Adrenal gland (tissue), 12 donors: ENCODE results near the gene PTPN6. TPM values are rescaled to one million over a fixed set of nuclear protein-coding genes. Genes with fewer than 3 reads are reported as not detected.

Experiments
- DNase-seq, 7 donors: peaks; one replicate each; pipeline ENCODE4 v3.0.0-alpha.2; 2019 to 2020
- H3K27ac ChIP-seq, 5 donors: fragments of 200-600 bp; sonication (generic) in 4 of 5; 1 replicate in 3 of 5; 2 replicates in 2 of 5; pipeline versions ENCODE4 v1.5.1 to v1.8.0; 2016 to 2020; ENCODE audit warnings: mild to moderate bottlenecking in 1 of 5
- H3K27me3 ChIP-seq: fragments of 200-600 bp; 2 replicates; pipeline ENCODE4 v1.8.0; 2021
- H3K36me3 ChIP-seq, 2 donors: fragments of 200-600 bp; replicated peaks in 1 of 2; 1 replicate in 1 of 2; 2 replicates in 1 of 2; pipeline versions ENCODE4 v1.5.1 to v1.8.0; 2018 to 2022
- H3K4me1 ChIP-seq, 2 donors: fragments of 200-600 bp; replicated peaks in 1 of 2; 1 replicate in 1 of 2; 2 replicates in 1 of 2; pipeline versions ENCODE4 v1.5.1 to v1.8.0; 2018 to 2021
- H3K4me3 ChIP-seq, 4 donors: fragments of 200-600 bp; sonication (generic) in 3 of 4; one replicate each; pipeline ENCODE4 v1.5.1; 2016 to 2018
- H3K9me3 ChIP-seq, 3 donors: fragments of 200-600 bp; sonication (generic) in 1 of 3; replicated peaks in 1 of 3; 1 replicate in 2 of 3; 2 replicates in 1 of 3; pipeline versions ENCODE4 v1.5.1 to v1.8.0; 2016 to 2021
- POLR2A ChIP-seq, 2 donors: fragments of 450-650 bp; IDR thresholded peaks; one replicate each; pipeline ENCODE4 v1.6.1; 2017; ENCODE audit warnings: antibody characterized with exemption in 2 of 2, mild to moderate bottlenecking in 2 of 2, moderate library complexity in 1 of 2
- WGBS, 4 donors: extraction: QIAGEN DNeasy Blood & Tissue Kit in 2 of 4; methylation state at CpG; one replicate each; pipeline versions ENCODE4 v1.1.5 to v1.1.7; 2013 to 2017; 5-methylcytosine and 5-hydroxymethylcytosine counted together
- intact Hi-C, 2 donors: fragments of 100-400 bp; cut with DNase I; formaldehyde crosslinking; loops; one replicate each; pipeline versions ENCODE4 v1.14.1 to v1.15.0; 2022 to 2023
- polyA plus RNA-seq, 3 donors: library from polyadenylated mRNA; stranded (reverse); fragments of 200-250 nt in 2 of 3; fragments of 350-450 nt in 1 of 3; fragmentation: Illumina TruSeq in 1 of 3; extraction: RNeasy Lipid Tissue Mini Kit (QIAGEN cat#74804) in 1 of 3; gene quantifications; one replicate each; pipeline ENCODE4 v1.2.3, GENCODE V29; 2013 to 2014
- total RNA-seq, 9 donors: library from RNA; depleted of rRNA in 4 of 9; stranded (reverse); fragments of >200 nt in 4 of 9; fragments of 120-200 nt in 1 of 9; fragmentation: NEBNext Ultra II Directional in 1 of 9; extraction: Animal tissue kit (Norgen Biotek cat#: 25700) in 1 of 9; gene quantifications; one replicate each; pipeline versions ENCODE4 v1.1.0 to v1.2.4, GENCODE V29; 2013 to 2023
- TF ChIP-seq, protein P1 (sequence below), 6 experiments: fragments of 450-650 bp in 4 of 6; fragments of 200-600 bp in 2 of 6; sonication (generic) in 1 of 6; IDR thresholded peaks; 1 replicate in 5 of 6; 2 replicates in 1 of 6; pipeline versions ENCODE4 v1.5.1 to v1.8.0; 2016 to 2021; ENCODE audit warnings: antibody characterized with exemption in 6 of 6, mild to moderate bottlenecking in 2 of 6, moderate library complexity in 1 of 6
- donor health status: healthy with polysubstance abuse.
- donor health status: Bipolar disorder and iron deficiency.
- donor health status: DM: yes; HTN: yes; CAD: no.
- donor health status: DM: no; HTN: no; CAD: no.
- donor health status: DM: no; HTN: no; CAD: no.
- donor health status: DM: yes; HTN: yes; CAD: no.

The PTPN6 gene
- total and polyA plus RNA-seq, 12 donors, result 24.5 to 204 (median 63.5) TPM

DNA sequence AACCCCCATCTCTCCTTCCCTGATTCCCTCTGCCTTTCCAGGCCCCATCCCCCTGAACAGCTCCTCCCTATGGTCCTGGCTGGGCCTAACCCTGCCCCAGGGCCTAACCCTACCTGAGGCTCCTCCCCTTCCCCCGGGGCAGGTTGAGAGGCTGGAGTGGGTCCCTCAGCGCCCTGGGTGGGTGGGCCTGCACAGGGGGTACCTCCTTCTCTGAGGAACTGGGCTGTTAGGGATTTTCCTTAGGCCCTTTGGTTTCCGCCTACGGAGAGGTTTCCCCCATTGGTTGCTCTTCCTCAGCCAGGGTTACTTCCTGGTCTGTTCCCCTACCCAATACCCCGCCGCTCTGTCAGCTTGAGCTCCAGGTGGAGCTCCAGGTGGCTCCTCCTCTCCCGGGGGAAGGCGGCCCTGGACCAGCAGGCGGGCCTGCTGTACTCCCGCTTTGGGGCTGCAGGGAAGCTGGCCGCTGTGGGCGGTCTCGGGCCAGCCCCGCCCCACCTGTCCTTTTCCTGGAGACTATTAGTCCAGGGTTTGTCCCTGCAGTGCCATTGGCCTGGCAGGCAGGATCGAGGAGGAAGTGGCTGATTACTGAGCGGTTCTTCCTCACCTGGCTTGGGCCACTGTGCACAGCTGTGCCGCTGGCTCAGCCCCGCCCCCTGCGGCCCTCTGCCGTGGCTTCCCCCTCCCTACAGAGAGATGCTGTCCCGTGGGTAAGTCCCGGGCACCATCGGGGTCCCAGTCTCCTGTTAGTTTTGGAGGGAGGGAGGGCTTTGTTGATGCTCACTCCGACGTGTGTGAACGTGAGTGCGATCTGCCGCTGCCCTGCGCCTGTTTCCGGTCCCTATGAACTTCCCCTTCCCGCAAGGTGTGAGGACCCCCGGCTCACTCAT, 4.9 kb upstream of the PTPN6 start:
- Histone ChIP-seq H3K4me3 (peak overlapping the region in 1 of 4 donors; percentile 60), H3K9me3 (no peaks in the 10 kb centered on the region), H3K27me3 (no peaks in the 10 kb centered on the region), H3K36me3 (no peaks in the 10 kb centered on the region), H3K4me1 (peaks cover 20 to 55% of the 10 kb centered on the region in 2 donors), H3K27ac (peak overlapping the region; percentile 29 to 97 (median 95))
- DNase-seq, result peak; percentile 86 to 96 (median 94)
- TF ChIP-seq, protein P1, sequence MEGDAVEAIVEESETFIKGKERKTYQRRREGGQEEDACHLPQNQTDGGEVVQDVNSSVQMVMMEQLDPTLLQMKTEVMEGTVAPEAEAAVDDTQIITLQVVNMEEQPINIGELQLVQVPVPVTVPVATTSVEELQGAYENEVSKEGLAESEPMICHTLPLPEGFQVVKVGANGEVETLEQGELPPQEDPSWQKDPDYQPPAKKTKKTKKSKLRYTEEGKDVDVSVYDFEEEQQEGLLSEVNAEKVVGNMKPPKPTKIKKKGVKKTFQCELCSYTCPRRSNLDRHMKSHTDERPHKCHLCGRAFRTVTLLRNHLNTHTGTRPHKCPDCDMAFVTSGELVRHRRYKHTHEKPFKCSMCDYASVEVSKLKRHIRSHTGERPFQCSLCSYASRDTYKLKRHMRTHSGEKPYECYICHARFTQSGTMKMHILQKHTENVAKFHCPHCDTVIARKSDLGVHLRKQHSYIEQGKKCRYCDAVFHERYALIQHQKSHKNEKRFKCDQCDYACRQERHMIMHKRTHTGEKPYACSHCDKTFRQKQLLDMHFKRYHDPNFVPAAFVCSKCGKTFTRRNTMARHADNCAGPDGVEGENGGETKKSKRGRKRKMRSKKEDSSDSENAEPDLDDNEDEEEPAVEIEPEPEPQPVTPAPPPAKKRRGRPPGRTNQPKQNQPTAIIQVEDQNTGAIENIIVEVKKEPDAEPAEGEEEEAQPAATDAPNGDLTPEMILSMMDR (IDR thresholded peaks at IDR 0.05), result peak in 4 of 6 experiments; percentile 10 to 25 (median 23)
- peak; percentile 73 to 90 for TF ChIP-seq POLR2A (IDR thresholded peaks at IDR 0.05)
- intact Hi-C loops, result no loop called here
- WGBS, 4 donors, result 13 to 22% (median 16%) methylated on average over 17 to 32 of the region's 32 CpGs

DNA sequence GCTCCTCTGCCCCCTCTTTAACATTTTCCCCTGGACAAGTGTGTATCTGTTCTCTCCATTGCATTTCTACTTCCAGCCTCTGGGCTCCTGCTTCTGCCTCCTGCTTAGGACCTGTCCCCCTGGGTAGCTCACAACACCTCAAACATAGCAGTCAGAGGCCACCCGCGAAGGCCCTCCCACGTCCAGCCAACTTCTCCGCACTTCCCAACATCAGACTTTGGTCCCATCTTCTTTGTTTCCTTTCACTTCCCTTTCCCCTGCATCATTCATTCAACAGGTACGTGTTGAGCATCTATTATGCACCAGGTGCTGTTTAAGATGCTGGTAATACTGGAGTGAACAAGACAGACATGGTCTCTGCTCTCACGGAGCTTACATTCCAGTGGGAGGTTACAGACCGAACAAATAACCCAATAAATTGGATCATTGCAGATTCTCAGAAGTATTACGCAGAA, 4.2 kb upstream of the PTPN6 start:
- 53 to 59% (median 56%) methylated on average over 8 of the region's 8 CpGs for WGBS, 4 donors
- peak overlapping the region in 1 of 4 donors; percentile 60 for H3K4me3 ChIP-seq
- intact Hi-C loops, result no loop called here

DNA sequence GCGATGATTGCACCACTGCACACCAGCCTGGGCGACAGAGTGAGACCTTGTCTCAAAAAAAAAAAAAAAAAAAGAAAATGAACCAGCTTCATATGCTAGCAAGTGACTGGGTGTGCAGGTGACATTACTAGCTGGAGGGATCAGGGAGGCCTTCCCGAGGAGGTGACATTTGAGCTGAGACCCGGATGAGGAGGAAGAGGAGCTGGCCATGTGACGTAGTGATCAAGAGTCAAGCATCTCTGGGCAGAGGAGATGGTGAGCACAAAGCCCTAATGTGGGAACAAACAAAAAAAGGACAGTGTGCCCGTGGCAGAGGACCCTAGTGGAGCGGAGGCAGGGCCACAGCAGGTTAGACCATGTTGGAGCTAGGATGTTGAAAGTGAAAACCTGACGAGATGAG, 3.5 kb upstream of the PTPN6 start:
- 62 to 80% (median 74%) methylated on average over 8 of the region's 8 CpGs for WGBS, 4 donors
- no peaks in the 10 kb centered on the region for H3K36me3 ChIP-seq
- TF ChIP-seq POLR2A (IDR thresholded peaks at IDR 0.05), result no peak
- TF ChIP-seq, protein P1 (IDR thresholded peaks at IDR 0.05), result no peak
- H3K4me1 ChIP-seq, result peaks cover 20 to 42% of the 10 kb centered on the region in 2 donors
- intact Hi-C loops, result no loop called here
- no peak overlapping the region for H3K27ac ChIP-seq
- DNase-seq, result no peak
- H3K9me3 ChIP-seq, result no peaks in the 10 kb centered on the region
- no peaks in the 10 kb centered on the region for H3K27me3 ChIP-seq
- no peak overlapping the region for H3K4me3 ChIP-seq

More for the DNA sequence above, 4.2 kb upstream of the PTPN6 start:
- no peaks in the 10 kb centered on the region for H3K36me3 ChIP-seq
- H3K27me3 ChIP-seq, result no peaks in the 10 kb centered on the region
- peak overlapping the region in 4 of 5 donors; percentile 69 to 97 (median 95) for H3K27ac ChIP-seq
- TF ChIP-seq POLR2A (IDR thresholded peaks at IDR 0.05), result no peak
- TF ChIP-seq, protein P1 (IDR thresholded peaks at IDR 0.05), result no peak
- peaks cover 20 to 48% of the 10 kb centered on the region in 2 donors for H3K4me1 ChIP-seq
- H3K9me3 ChIP-seq, result no peaks in the 10 kb centered on the region
- no peak for DNase-seq

GRCh38 chr12:6948873-6949594, 2.1 kb upstream of the PTPN6 start:
- Histone ChIP-seq H3K4me1 (peaks cover 21 to 35% of the 10 kb centered on the region in 2 donors), H3K36me3 (no peaks in the 10 kb centered on the region), H3K9me3 (no peaks in the 10 kb centered on the region), H3K27ac (peak overlapping the region in 2 of 5 donors; percentile 26 to 49), H3K27me3 (no peaks in the 10 kb centered on the region), H3K4me3 (no peak overlapping the region)
- intact Hi-C loops, result no loop called here
- DNase-seq, result peak in 2 of 7 donors; percentile 26 to 34
- no peak for TF ChIP-seq POLR2A (IDR thresholded peaks at IDR 0.05)
- TF ChIP-seq, protein P1 (IDR thresholded peaks at IDR 0.05), result peak in 4 of 6 experiments; percentile 5 to 25 (median 20)
- 62 to 68% (median 65%) methylated on average over 15 of the region's 15 CpGs for WGBS, 4 donors
